ENCODE results near the gene MT1X. TPM values are rescaled to one million over a fixed set of nuclear protein-coding genes. Genes with fewer than 3 reads are reported as not detected.

MT1X gene
- total and polyA plus RNA-seq, 4 donors, result 213 to 3,979 (median 1,403) TPM

- DNase-seq (ENCODE audit: low spot score), result no peak
- TF ChIP-seq NR2F2 (IDR thresholded peaks at IDR 0.05) (no peak), FOXA1 (IDR thresholded peaks at IDR 0.05) (no peak), GABPA (IDR thresholded peaks at IDR 0.05 in 1 of 2, conservative IDR thresholded peaks at IDR 0.05 in 1 of 2) (no peak), JUND (IDR thresholded peaks at IDR 0.05) (no peak), MAX (IDR thresholded peaks at IDR 0.05) (no peak), TAF1 (conservative IDR thresholded peaks at IDR 0.05) (no peak), YY1 (IDR thresholded peaks at IDR 0.05) (no peak)
- Histone ChIP-seq H3K9ac (ENCODE audit: low read depth in 1 of 2, low read length in 2 of 2) (no peak overlapping the region), H3K27ac (ENCODE audit: low read depth in 1 of 2, low read length in 2 of 2) (no peak overlapping the region), H3K27me3 (ENCODE audit: control insufficient read depth in 4 of 4, insufficient read depth in 4 of 4, low read length in 3 of 4) (no peaks in the 10 kb centered on the region), H3K4me1 (ENCODE audit: control insufficient read depth in 4 of 4, insufficient read depth in 4 of 4, low read length in 3 of 4) (peaks cover 4 to 11% (median 6%) of the 10 kb centered on the region in 4 donors), H3K9me3 (ENCODE audit: control insufficient read depth in 4 of 4, low read length in 3 of 4) (no peaks in the 10 kb centered on the region), H3K36me3 (ENCODE audit: control insufficient read depth in 4 of 4, insufficient read depth in 3 of 4, low read depth in 1 of 4, low read length in 3 of 4) (no peaks in the 10 kb centered on the region), H3K4me3 (ENCODE audit: low read depth in 1 of 3, low read length in 3 of 3) (no peak overlapping the region)
- WGBS, result 89% methylated on average over 7 of the region's 7 CpGs
These were observed 29.1 kb upstream of the MT1X start for GRCh38 chr16:56653218-56653617.

- Histone ChIP-seq H3K9ac (ENCODE audit: low read depth in 1 of 2, low read length in 2 of 2) (peak within 1 kb of the TSS; percentile 48 to 55), H3K27ac (ENCODE audit: low read depth in 1 of 2, low read length in 2 of 2) (peak within 1 kb of the TSS; percentile 70 to 85), H3K27me3 (ENCODE audit: control insufficient read depth in 4 of 4, insufficient read depth in 4 of 4, low read length in 3 of 4) (no peaks in the 10 kb centered on the region), H3K4me3 (ENCODE audit: low read depth in 1 of 3, low read length in 3 of 3) (peak within 1 kb of the TSS; percentile 54 to 74 (median 69)), H3K36me3 (ENCODE audit: control insufficient read depth in 4 of 4, insufficient read depth in 3 of 4, low read depth in 1 of 4, low read length in 3 of 4) (peaks cover 0 to 3% (median 0%) of the 10 kb centered on the region in 4 donors), H3K4me1 (ENCODE audit: control insufficient read depth in 4 of 4, insufficient read depth in 4 of 4, low read length in 3 of 4) (peaks cover 6 to 19% (median 15%) of the 10 kb centered on the region in 4 donors), H3K9me3 (ENCODE audit: control insufficient read depth in 4 of 4, low read length in 3 of 4) (no peaks in the 10 kb centered on the region)
- TF ChIP-seq REST (IDR thresholded peaks at IDR 0.05), result peak; percentile 12
- peak; percentile 84 to 91 for TF ChIP-seq RXRA (IDR thresholded peaks at IDR 0.05)
- no peak for TF ChIP-seq GABPA (IDR thresholded peaks at IDR 0.05 in 1 of 2, conservative IDR thresholded peaks at IDR 0.05 in 1 of 2)
- TF ChIP-seq MAX (IDR thresholded peaks at IDR 0.05), result peak; percentile 48
- peak; percentile 30 for TF ChIP-seq YY1 (IDR thresholded peaks at IDR 0.05)
- no peak for TF ChIP-seq EGR1 (IDR thresholded peaks at IDR 0.05; ENCODE audit: low read depth in 2 of 2)
- TF ChIP-seq HNF4G (IDR thresholded peaks at IDR 0.05), result peak; percentile 53
- TF ChIP-seq ATF3 (IDR thresholded peaks at IDR 0.05), result peak; percentile 26
- TF ChIP-seq JUND (IDR thresholded peaks at IDR 0.05), result peak in 1 of 2 donors; percentile 42
- peak; percentile 36 for TF ChIP-seq TAF1 (conservative IDR thresholded peaks at IDR 0.05)
- peak; percentile 42 to 67 for TF ChIP-seq RAD21 (IDR thresholded peaks at IDR 0.05)
- TF ChIP-seq FOXA1 (IDR thresholded peaks at IDR 0.05), result no peak
- peak; percentile 75 to 79 for TF ChIP-seq HNF4A (conservative IDR thresholded peaks at IDR 0.05)
- no peak for TF ChIP-seq ZBTB33 (IDR thresholded peaks at IDR 0.05)
- TF ChIP-seq NR2F2 (IDR thresholded peaks at IDR 0.05), result peak; percentile 46
- no peak for TF ChIP-seq CTCF (IDR thresholded peaks at IDR 0.05; ENCODE audit: low read depth, low read length, missing input control)
- TF ChIP-seq FOXA2 (IDR thresholded peaks at IDR 0.05), result no peak
- peak; percentile 94 for TF ChIP-seq SP1 (IDR thresholded peaks at IDR 0.05)
- WGBS, result under 1% methylated on average over 46 of the region's 46 CpGs
- peak; percentile 80 for DNase-seq (ENCODE audit: low spot score)
These were observed 24.5 kb upstream of the MT1X start, which contains the start of gene MT1F for GRCh38 chr16:56657555-56658326. TSS of gene MT1F (plus strand) at chr16:56657959. CDS start at chr16:56658059, 100 bp downstream.
